Neural cell (in vitro differentiated cells): ENCODE data around the gene ABCB8. TPM values are rescaled to one million over a fixed set of nuclear protein-coding genes. Genes with fewer than 3 reads are reported as not detected.

ENCODE experiments used
- H2AFZ ChIP-seq: fragments of 200-600, 300-800 bp; sonication (generic), shearing (Covaris generic); 2 replicates; pipeline ENCODE4 v1.6.0; 2014; ENCODE audit warnings: low read depth, mild to moderate bottlenecking, antibody characterized with exemption, low read length, moderate library complexity
- H3F3A ChIP-seq: fragments of 200-600 bp; shearing (Covaris generic); 2 replicates; pipeline ENCODE4 v1.6.1; 2016; ENCODE audit warnings: mild to moderate bottlenecking, moderate library complexity, mixed read lengths, antibody characterized with exemption, low read length; ENCODE audit not compliant: insufficient read depth, poor library complexity, severe bottlenecking
- H3K27ac ChIP-seq: fragments of 200-600, 300-800 bp; sonication (generic), shearing (Covaris generic); 2 replicates; pipeline ENCODE4 v1.5.1; 2014; ENCODE audit warnings: mild to moderate bottlenecking, low read length, moderate library complexity
- H3K27me3 ChIP-seq: fragments of 300-800, 200-600 bp; sonication (generic), shearing (Covaris generic); 2 replicates; pipeline ENCODE4 v1.6.0; 2014; ENCODE audit warnings: mild to moderate bottlenecking, low read depth, low read length, moderate library complexity; ENCODE audit not compliant: insufficient read depth
- H3K36me3 ChIP-seq: fragments of 300-800, 200-600 bp; sonication (generic), shearing (Covaris generic); 2 replicates; pipeline ENCODE4 v1.5.1; 2014; ENCODE audit warnings: mild to moderate bottlenecking, antibody characterized with exemption, low read length, moderate library complexity; ENCODE audit not compliant: insufficient read depth
- H3K4me2 ChIP-seq: fragments of 300-800, 200-600 bp; sonication (generic), shearing (Covaris generic); 2 replicates; pipeline ENCODE4 v1.6.0; 2014; ENCODE audit warnings: mild to moderate bottlenecking, low read length
- H3K4me3 ChIP-seq: fragments of 300-800, 200-600 bp; sonication (generic), shearing (Covaris generic); 2 replicates; pipeline ENCODE4 v1.5.1; 2014; ENCODE audit warnings: mild to moderate bottlenecking, low read length, moderate library complexity
- H3K79me2 ChIP-seq: fragments of 200-600 bp; shearing (Covaris generic); replicated peaks from 2 replicates; pipeline ENCODE4 v1.6.0; 2014; ENCODE audit warnings: mild to moderate bottlenecking, low read length, moderate library complexity; ENCODE audit not compliant: insufficient read depth
- H3K9ac ChIP-seq: fragments of 300-800, 200-600 bp; sonication (generic), shearing (Covaris generic); 2 replicates; pipeline ENCODE4 v1.6.1; 2016; ENCODE audit warnings: mild to moderate bottlenecking, low read length, mixed read lengths
- H3K9me2 ChIP-seq: fragments of 200-600 bp; shearing (Covaris generic); 2 replicates; pipeline ENCODE4 v1.6.1; 2016; ENCODE audit warnings: mild to moderate bottlenecking, low read length, mixed read lengths; ENCODE audit not compliant: insufficient read depth
- H3K9me3 ChIP-seq: fragments of 200-600, 300-800 bp; sonication (generic), shearing (Covaris generic); 2 replicates; pipeline ENCODE4 v1.6.1; 2016; ENCODE audit warnings: mild to moderate bottlenecking, mixed run types, low read length, moderate library complexity, mixed read lengths
- H4K20me1 ChIP-seq: fragments of 200-600 bp; shearing (Covaris generic); 2 replicates; pipeline ENCODE4 v1.6.1; 2016; ENCODE audit warnings: mild to moderate bottlenecking, mixed run types; ENCODE audit not compliant: insufficient read depth
- EP300 ChIP-seq: fragments of 450-650 bp; conservative IDR thresholded peaks from 2 replicates; pipeline ENCODE4 v1.6.1; 2014; ENCODE audit warnings: antibody characterized with exemption, mild to moderate bottlenecking, moderate library complexity; ENCODE audit not compliant: poor library complexity, severe bottlenecking
- EZH2 ChIP-seq: fragments of 200-600, 300-800 bp; shearing (Covaris generic), sonication (generic); IDR thresholded peaks from 2 replicates; pipeline ENCODE4 v1.6.1; 2014; ENCODE audit warnings: antibody characterized with exemption, low read length, borderline replicate concordance, mild to moderate bottlenecking; ENCODE audit not compliant: insufficient read depth, poor library complexity, severe bottlenecking
- MXI1 ChIP-seq: fragments of 450-650 bp; conservative IDR thresholded peaks from 2 replicates; pipeline ENCODE4 v1.6.1; 2014; ENCODE audit warnings: antibody characterized with exemption, mild to moderate bottlenecking; ENCODE audit not compliant: poor library complexity, severe bottlenecking
- POLR2AphosphoS5 ChIP-seq: IDR thresholded peaks from 2 replicates; pipeline ENCODE4 v1.6.1; 2012
- RAD21 ChIP-seq: fragments of 450-650 bp; conservative IDR thresholded peaks from 2 replicates; pipeline ENCODE4 v1.6.1; 2014; ENCODE audit warnings: antibody characterized with exemption, mild to moderate bottlenecking, moderate library complexity
- SMC3 ChIP-seq: fragments of 450-650 bp; conservative IDR thresholded peaks from 2 replicates; pipeline ENCODE4 v1.6.1; 2014; ENCODE audit warnings: antibody characterized with exemption, mild to moderate bottlenecking, moderate library complexity; ENCODE audit not compliant: poor library complexity
- TAF1 ChIP-seq: IDR thresholded peaks from 2 replicates; pipeline ENCODE4 v1.6.1; 2012; ENCODE audit warnings: low read depth
- polyA plus RNA-seq: library from polyadenylated mRNA; depleted of rRNA; stranded (reverse); fragments of >200 nt; gene quantifications from 2 replicates; pipeline ENCODE4 v1.2.3, GENCODE V29; 2014
- TF ChIP-seq, protein P1 (sequence below): fragments of 450-650 bp; IDR thresholded peaks from 2 replicates; pipeline ENCODE4 v1.5.1; 2014; ENCODE audit warnings: antibody characterized with exemption, mild to moderate bottlenecking, moderate library complexity; ENCODE audit not compliant: poor library complexity, severe bottlenecking
- TF ChIP-seq, protein P2 (sequence below): IDR thresholded peaks from 2 replicates; pipeline ENCODE4 v1.6.1; 2012; ENCODE audit warnings: borderline replicate concordance

Gene ABCB8
- polyA plus RNA-seq, 1 donor from 2014 or later, result 40.5 TPM

DNA sequence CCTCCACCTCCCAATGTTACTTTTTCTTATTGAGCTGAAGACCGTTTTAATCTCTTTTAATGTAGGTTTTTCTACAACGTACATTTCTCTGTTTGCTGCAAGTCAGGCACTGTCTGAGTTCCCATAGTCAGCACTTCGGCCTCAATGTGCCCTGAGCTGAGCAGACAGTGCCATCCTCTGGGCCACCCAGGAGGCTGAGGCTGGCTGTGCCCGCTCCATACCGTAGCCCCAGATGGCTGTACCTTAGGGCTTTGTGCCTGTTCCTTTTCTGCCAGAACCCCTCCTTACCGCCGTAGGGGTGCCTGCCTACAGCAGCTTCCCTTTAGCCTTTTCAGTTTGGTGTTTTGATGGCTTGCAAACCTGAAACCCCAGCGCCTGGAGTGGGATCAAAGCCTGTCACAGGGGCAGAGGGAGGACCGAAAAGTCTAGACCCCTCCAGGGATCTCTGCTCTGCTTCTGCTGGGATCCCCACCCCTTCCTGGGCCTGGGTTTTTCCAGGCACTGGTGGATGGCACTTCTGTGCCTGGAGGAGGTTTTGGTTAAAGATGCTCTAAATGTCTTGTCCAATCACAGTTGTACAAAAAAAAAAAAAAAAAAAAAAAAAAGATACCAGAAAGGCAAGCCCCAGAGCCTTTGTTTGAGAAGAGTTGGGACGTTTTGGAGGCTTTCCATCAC is 67.0 kb downstream of the ABCB8 start:
- H3K36me3 ChIP-seq, result no peaks in the 10 kb centered on the region
- no peak overlapping the region for H3K4me2 ChIP-seq
- no peak overlapping the region for H2AFZ ChIP-seq
- no peaks in the 10 kb centered on the region for H3K9me2 ChIP-seq
- no peak overlapping the region for H3K27ac ChIP-seq
- H3K9me3 ChIP-seq, result no peaks in the 10 kb centered on the region
- H3K9ac ChIP-seq, result no peak overlapping the region
- no peaks in the 10 kb centered on the region for H3K27me3 ChIP-seq
- no peak overlapping the region for H3K4me3 ChIP-seq
- peaks cover 24% of the 10 kb centered on the region for H4K20me1 ChIP-seq
- no peaks in the 10 kb centered on the region for H3F3A ChIP-seq
- H3K79me2 ChIP-seq, result peaks cover 68% of the 10 kb centered on the region
- no peak for TF ChIP-seq EP300
- TF ChIP-seq, protein P1, sequence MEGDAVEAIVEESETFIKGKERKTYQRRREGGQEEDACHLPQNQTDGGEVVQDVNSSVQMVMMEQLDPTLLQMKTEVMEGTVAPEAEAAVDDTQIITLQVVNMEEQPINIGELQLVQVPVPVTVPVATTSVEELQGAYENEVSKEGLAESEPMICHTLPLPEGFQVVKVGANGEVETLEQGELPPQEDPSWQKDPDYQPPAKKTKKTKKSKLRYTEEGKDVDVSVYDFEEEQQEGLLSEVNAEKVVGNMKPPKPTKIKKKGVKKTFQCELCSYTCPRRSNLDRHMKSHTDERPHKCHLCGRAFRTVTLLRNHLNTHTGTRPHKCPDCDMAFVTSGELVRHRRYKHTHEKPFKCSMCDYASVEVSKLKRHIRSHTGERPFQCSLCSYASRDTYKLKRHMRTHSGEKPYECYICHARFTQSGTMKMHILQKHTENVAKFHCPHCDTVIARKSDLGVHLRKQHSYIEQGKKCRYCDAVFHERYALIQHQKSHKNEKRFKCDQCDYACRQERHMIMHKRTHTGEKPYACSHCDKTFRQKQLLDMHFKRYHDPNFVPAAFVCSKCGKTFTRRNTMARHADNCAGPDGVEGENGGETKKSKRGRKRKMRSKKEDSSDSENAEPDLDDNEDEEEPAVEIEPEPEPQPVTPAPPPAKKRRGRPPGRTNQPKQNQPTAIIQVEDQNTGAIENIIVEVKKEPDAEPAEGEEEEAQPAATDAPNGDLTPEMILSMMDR, result no peak
- TF ChIP-seq SMC3, result no peak
- TF ChIP-seq POLR2AphosphoS5, result no peak
- TF ChIP-seq, protein P2, sequence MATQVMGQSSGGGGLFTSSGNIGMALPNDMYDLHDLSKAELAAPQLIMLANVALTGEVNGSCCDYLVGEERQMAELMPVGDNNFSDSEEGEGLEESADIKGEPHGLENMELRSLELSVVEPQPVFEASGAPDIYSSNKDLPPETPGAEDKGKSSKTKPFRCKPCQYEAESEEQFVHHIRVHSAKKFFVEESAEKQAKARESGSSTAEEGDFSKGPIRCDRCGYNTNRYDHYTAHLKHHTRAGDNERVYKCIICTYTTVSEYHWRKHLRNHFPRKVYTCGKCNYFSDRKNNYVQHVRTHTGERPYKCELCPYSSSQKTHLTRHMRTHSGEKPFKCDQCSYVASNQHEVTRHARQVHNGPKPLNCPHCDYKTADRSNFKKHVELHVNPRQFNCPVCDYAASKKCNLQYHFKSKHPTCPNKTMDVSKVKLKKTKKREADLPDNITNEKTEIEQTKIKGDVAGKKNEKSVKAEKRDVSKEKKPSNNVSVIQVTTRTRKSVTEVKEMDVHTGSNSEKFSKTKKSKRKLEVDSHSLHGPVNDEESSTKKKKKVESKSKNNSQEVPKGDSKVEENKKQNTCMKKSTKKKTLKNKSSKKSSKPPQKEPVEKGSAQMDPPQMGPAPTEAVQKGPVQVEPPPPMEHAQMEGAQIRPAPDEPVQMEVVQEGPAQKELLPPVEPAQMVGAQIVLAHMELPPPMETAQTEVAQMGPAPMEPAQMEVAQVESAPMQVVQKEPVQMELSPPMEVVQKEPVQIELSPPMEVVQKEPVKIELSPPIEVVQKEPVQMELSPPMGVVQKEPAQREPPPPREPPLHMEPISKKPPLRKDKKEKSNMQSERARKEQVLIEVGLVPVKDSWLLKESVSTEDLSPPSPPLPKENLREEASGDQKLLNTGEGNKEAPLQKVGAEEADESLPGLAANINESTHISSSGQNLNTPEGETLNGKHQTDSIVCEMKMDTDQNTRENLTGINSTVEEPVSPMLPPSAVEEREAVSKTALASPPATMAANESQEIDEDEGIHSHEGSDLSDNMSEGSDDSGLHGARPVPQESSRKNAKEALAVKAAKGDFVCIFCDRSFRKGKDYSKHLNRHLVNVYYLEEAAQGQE, result no peak
- TF ChIP-seq EZH2, result no peak
- TF ChIP-seq TAF1, result no peak
- no peak for TF ChIP-seq MXI1
- TF ChIP-seq RAD21, result no peak

DNA sequence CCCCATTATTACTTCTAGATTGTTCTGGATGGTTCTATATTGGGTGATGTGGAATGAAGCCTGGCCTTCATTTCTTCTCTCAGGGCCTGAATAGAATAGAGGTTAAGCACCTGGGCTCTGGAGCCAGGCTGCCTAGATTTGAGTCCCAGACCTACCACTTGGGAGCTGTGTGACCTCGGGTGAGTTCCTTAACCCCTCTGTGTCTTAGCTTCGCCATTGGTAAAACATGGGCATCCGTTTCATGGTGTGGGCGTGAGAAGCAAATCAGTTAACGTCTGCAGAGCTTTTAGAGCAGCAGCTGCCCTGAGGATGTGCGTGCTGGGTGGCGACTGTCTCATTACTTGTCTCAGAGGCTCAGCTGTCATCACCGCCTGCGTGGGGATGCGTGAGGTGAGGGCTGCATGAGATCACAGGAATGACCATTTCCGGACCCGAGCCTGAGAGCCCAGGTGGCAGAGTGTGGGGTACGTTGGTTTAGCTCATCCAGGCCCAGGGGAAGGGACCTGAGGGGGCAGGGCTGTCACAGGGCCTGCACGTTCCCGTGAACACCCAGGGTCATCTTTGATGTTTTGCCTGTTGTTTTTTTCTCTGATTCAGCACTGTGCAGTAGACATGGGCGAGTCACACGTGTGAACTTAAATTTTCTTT is 67.7 kb downstream of the ABCB8 start:
- H3K9me2 ChIP-seq, result no peaks in the 10 kb centered on the region
- H3K4me3 ChIP-seq, result no peak overlapping the region
- no peaks in the 10 kb centered on the region for H3K9me3 ChIP-seq
- H2AFZ ChIP-seq, result no peak overlapping the region
- peaks cover 21% of the 10 kb centered on the region for H4K20me1 ChIP-seq
- no peaks in the 10 kb centered on the region for H3F3A ChIP-seq
- H3K79me2 ChIP-seq, result peaks cover 63% of the 10 kb centered on the region
- no peaks in the 10 kb centered on the region for H3K27me3 ChIP-seq
- H3K36me3 ChIP-seq, result no peaks in the 10 kb centered on the region
- no peak overlapping the region for H3K9ac ChIP-seq
- no peak overlapping the region for H3K4me2 ChIP-seq
- TF ChIP-seq EP300, result no peak
- TF ChIP-seq MXI1, result no peak
- no peak for TF ChIP-seq SMC3
- TF ChIP-seq, protein P2, result no peak
- no peak for TF ChIP-seq RAD21
- TF ChIP-seq, protein P1, result no peak
- no peak for TF ChIP-seq POLR2AphosphoS5
- TF ChIP-seq EZH2, result no peak
- no peak for TF ChIP-seq TAF1
- H3K27ac ChIP-seq, result no peak overlapping the region
